ENCODE data around the gene SNAP23. TPM values are rescaled to one million over a fixed set of nuclear protein-coding genes. Genes with fewer than 3 reads are reported as not detected.

SNAP23 gene
- total RNA-seq, 1 experiment from 2014 or later: 63.2 TPM

DNA sequence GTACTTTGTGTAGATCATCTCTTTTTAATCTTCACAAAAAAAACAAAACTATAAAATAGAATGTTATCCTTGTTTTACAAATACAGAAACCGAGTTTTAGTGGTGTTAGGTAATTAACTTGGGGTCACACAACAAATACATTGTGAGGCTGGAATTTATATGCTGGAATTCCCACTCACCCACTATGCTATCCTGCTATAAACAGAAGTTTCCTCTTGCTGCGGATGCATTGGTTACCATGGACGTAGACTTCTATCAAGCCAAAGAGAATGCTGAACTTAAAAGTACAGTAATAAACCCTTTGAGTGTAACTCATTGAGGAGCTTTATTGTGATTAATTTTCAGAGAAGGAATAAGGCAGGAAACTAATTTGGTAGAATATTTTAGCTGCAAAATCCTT lies 9.2 kb downstream of the SNAP23 start:
- Mint-ChIP-seq H3K36me3 (ENCODE audit: insufficient read depth in 1 of 3, low read depth in 3 of 3) (peaks cover 0 to 4% (median 0%) of the 10 kb centered on the region in 3 experiments; a peak in 3 of 7 replicates), H3K9me3 (no peaks in the 10 kb centered on the region), H3K27ac (no peak overlapping the region), H3K4me1 (peaks cover 12 to 14% of the 10 kb centered on the region in 2 experiments), H3K4me3 (no peak overlapping the region), H3K27me3 (ENCODE audit: low read depth) (no peaks in the 10 kb centered on the region)
- no peaks in the 10 kb centered on the region for H3K9me3 ChIP-seq (ENCODE audit: control insufficient read depth, low read depth, low read length)
- H3K18ac ChIP-seq (ENCODE audit: insufficient read length, low read depth, low read length): no peak overlapping the region
- no peak overlapping the region for H3K23ac ChIP-seq (ENCODE audit: insufficient read length, low read depth, low read length)
- peak overlapping the region; percentile 31 for H3K9ac ChIP-seq (ENCODE audit: extremely low read depth, insufficient read length, low read length)
- no peak overlapping the region for H3T11ph ChIP-seq (ENCODE audit: low read length)
- no peak overlapping the region for H4K5ac ChIP-seq (ENCODE audit: insufficient read length, low read depth, low read length)
- no peak overlapping the region for H2BK5ac ChIP-seq (ENCODE audit: insufficient read length, low read length)
- H3K79me2 ChIP-seq (ENCODE audit: insufficient read depth, low read length): peaks cover 2% of the 10 kb centered on the region; the same call in 1 of the 2 replicates
- H3K4me1 ChIP-seq (ENCODE audit: insufficient read depth, low read length): peaks cover 3% of the 10 kb centered on the region; the same call in 1 of the 2 replicates
- no peak overlapping the region for H2AK5ac ChIP-seq (ENCODE audit: insufficient read length, low read length)
- peaks cover 6% of the 10 kb centered on the region for H3K79me1 ChIP-seq (ENCODE audit: insufficient read depth, low read depth, low read length, poor library complexity, severe bottlenecking)
- H3K14ac ChIP-seq (ENCODE audit: insufficient read depth, low read length): no peak overlapping the region
- no peak overlapping the region for H2AFZ ChIP-seq (ENCODE audit: low read length)
- no CpG with 5 or more reads among the region's 3 CpGs for WGBS (ENCODE audit: extremely low coverage, insufficient read length, low lambda C conversion rate)
- no peak overlapping the region for H3K4ac ChIP-seq (ENCODE audit: low read depth, low read length)
- no peak overlapping the region for H2BK120ac ChIP-seq (ENCODE audit: low read depth, low read length, poor library complexity, severe bottlenecking)
- no peak overlapping the region for H4K8ac ChIP-seq (replicated peaks; ENCODE audit: insufficient read length, low read depth, low read length)
- no peaks in the 10 kb centered on the region for H3K23me2 ChIP-seq (ENCODE audit: insufficient read length, low read depth, low read length, poor library complexity, severe bottlenecking)
- H2BK12ac ChIP-seq (ENCODE audit: insufficient read length, low read depth, low read length): no peak overlapping the region
- H3K27me3 ChIP-seq (ENCODE audit: insufficient read depth, low read length): no peaks in the 10 kb centered on the region
- no peak overlapping the region for H3K4me2 ChIP-seq (ENCODE audit: insufficient read depth, insufficient read length, low read length)
- no peak overlapping the region for H3K56ac ChIP-seq (ENCODE audit: insufficient read length, low read depth, low read length)
- no peak overlapping the region for H2BK20ac ChIP-seq (ENCODE audit: low read depth, low read length, poor library complexity, severe bottlenecking)
- no peaks in the 10 kb centered on the region for H4K20me1 ChIP-seq (ENCODE audit: control insufficient read depth, insufficient read depth, insufficient read length)
- no peak for DNase-seq
- H4K91ac ChIP-seq (ENCODE audit: insufficient read length, low read depth, low read length): no peak overlapping the region
- TF ChIP-seq, protein P1, sequence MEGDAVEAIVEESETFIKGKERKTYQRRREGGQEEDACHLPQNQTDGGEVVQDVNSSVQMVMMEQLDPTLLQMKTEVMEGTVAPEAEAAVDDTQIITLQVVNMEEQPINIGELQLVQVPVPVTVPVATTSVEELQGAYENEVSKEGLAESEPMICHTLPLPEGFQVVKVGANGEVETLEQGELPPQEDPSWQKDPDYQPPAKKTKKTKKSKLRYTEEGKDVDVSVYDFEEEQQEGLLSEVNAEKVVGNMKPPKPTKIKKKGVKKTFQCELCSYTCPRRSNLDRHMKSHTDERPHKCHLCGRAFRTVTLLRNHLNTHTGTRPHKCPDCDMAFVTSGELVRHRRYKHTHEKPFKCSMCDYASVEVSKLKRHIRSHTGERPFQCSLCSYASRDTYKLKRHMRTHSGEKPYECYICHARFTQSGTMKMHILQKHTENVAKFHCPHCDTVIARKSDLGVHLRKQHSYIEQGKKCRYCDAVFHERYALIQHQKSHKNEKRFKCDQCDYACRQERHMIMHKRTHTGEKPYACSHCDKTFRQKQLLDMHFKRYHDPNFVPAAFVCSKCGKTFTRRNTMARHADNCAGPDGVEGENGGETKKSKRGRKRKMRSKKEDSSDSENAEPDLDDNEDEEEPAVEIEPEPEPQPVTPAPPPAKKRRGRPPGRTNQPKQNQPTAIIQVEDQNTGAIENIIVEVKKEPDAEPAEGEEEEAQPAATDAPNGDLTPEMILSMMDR (conservative IDR thresholded peaks at IDR 0.05): no peak
- no peak overlapping the region for H3K27ac ChIP-seq (ENCODE audit: insufficient read length, low read depth, low read length)
- H2BK15ac ChIP-seq (ENCODE audit: low read depth, low read length): no peak overlapping the region
